Mucosa of descending colon (tissue), 3 donors: Measurements from ENCODE around the gene ETS2. TPM values are rescaled to one million over a fixed set of nuclear protein-coding genes. Genes with fewer than 3 reads are reported as not detected.
"Not testable (repeated sequence)": the region's sequence is repeated elsewhere in the genome, so short reads cannot be mapped to it uniquely, and the experiment has no call there.

ENCODE experiments used
- ATAC-seq: fragments of 200-7000 bp; cut with Tn5 transposase; one replicate; pipeline ENCODE4 v1.9.1; 2020; ENCODE audit warnings: mild to moderate bottlenecking, moderate library complexity
- DNase-seq, 3 donors: peaks; one replicate each; pipeline ENCODE4 v3.0.0-alpha.2; 2020
- H3K36me3 ChIP-seq: fragments of 200-600 bp; one replicate; pipeline ENCODE4 v1.8.0; 2021; ENCODE audit warnings: low read depth, mild to moderate bottlenecking
- H3K4me1 ChIP-seq: fragments of 200-600 bp; one replicate; pipeline ENCODE4 v1.8.0; 2021; ENCODE audit warnings: low read depth, mild to moderate bottlenecking
- H3K4me3 ChIP-seq: fragments of 200-600 bp; one replicate; pipeline ENCODE4 v1.8.0; 2021; ENCODE audit warnings: mild to moderate bottlenecking
- H3K9me3 ChIP-seq: fragments of 200-600 bp; one replicate; pipeline ENCODE4 v1.8.0; 2021; ENCODE audit warnings: mild to moderate bottlenecking
- intact Hi-C, 2 donors: fragments of 100-400 bp; cut with DNase I in 1 of 2; cut with micrococcal nuclease in 1 of 2; formaldehyde crosslinking; loops; one replicate each; pipeline versions ENCODE4 v1.11.0 to v1.11.1; 2022; cut with DNase I, micrococcal nuclease
- total RNA-seq, 3 donors: library from RNA; stranded (reverse); fragmentation: NEBNext Ultra II Directional in 2 of 3; extraction: Animal tissue kit (Norgen Biotek cat#: 25700) in 2 of 3; gene quantifications; one replicate each; pipeline versions ENCODE4 v1.2.1 to v1.2.4, GENCODE V29; 2021 to 2023
- TF ChIP-seq, protein P1 (sequence below): fragments of 200-600 bp; IDR thresholded peaks from one replicate; pipeline ENCODE4 v1.8.0; 2022; ENCODE audit warnings: antibody characterized with exemption, mild to moderate bottlenecking
- donor health status: DM: no; HTN: no; CAD: no; lungs with moderate emphysema.
- donor health status: DM: no; HTN: no; CAD: no.
- donor health status: DM: no; HTN: yes; CAD: no.

Gene ETS2
- total RNA-seq, 3 donors from 2014 or later: 115 to 222 (median 171) TPM

- intact Hi-C loops: no loop called here
- Histone ChIP-seq H3K36me3 (no peaks in the 10 kb centered on the region), H3K4me3 (no peak overlapping the region), H3K4me1 (no peaks in the 10 kb centered on the region), H3K9me3 (no peaks in the 10 kb centered on the region)
- TF ChIP-seq, protein P1, sequence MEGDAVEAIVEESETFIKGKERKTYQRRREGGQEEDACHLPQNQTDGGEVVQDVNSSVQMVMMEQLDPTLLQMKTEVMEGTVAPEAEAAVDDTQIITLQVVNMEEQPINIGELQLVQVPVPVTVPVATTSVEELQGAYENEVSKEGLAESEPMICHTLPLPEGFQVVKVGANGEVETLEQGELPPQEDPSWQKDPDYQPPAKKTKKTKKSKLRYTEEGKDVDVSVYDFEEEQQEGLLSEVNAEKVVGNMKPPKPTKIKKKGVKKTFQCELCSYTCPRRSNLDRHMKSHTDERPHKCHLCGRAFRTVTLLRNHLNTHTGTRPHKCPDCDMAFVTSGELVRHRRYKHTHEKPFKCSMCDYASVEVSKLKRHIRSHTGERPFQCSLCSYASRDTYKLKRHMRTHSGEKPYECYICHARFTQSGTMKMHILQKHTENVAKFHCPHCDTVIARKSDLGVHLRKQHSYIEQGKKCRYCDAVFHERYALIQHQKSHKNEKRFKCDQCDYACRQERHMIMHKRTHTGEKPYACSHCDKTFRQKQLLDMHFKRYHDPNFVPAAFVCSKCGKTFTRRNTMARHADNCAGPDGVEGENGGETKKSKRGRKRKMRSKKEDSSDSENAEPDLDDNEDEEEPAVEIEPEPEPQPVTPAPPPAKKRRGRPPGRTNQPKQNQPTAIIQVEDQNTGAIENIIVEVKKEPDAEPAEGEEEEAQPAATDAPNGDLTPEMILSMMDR: no peak
- DNase-seq (no peak), ATAC-seq (no peak)
Observed at GRCh38 chr21:38843379-38843778, 37.6 kb downstream of the ETS2 start.

DNA sequence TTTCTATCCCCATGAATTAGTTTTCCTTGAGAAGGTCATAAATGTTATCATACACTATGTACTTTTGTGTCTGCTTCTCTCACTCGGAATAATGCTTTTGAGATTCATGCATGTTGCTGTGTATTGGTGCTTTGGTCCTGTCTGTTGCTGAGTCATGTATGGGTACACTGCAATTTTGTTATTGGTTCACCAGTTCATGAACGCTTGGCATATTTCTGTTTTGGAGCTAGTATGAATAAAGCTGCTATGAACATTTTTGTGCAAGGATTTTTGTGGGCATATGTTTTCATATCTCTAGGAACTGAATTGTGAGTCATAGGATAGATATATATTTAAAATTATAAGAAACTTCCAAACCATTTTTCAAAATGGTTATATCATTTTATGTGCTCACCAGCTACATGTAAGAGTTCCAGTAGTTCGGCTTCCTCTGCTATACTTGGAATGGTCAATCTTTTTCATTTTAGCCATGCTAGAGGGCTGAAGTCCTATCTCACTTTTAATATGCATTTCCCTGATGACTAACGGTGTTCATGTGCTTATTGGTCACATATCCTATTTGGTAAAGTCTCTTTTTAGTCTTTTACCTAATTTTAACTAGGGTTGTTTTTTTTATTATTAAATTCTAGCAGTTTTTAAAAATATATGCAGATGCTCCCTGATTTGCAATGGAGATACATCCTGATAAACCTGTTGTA, 38.2 kb downstream of the ETS2 start:
- H3K36me3 ChIP-seq: no peaks in the 10 kb centered on the region
- intact Hi-C loops: no loop called here
- H3K4me1 ChIP-seq: no peaks in the 10 kb centered on the region
- ATAC-seq (no peak), DNase-seq (no peak)
- TF ChIP-seq, protein P1: no peak
- H3K9me3 ChIP-seq: no peaks in the 10 kb centered on the region
- no peak overlapping the region for H3K4me3 ChIP-seq

GRCh38 chr21:38845374-38845773, 39.6 kb downstream of the ETS2 start:
- H3K4me3 ChIP-seq, intact Hi-C loops, ATAC-seq, H3K4me1 ChIP-seq, H3K9me3 ChIP-seq, DNase-seq, H3K36me3 ChIP-seq: not testable (repeated sequence)

DNA sequence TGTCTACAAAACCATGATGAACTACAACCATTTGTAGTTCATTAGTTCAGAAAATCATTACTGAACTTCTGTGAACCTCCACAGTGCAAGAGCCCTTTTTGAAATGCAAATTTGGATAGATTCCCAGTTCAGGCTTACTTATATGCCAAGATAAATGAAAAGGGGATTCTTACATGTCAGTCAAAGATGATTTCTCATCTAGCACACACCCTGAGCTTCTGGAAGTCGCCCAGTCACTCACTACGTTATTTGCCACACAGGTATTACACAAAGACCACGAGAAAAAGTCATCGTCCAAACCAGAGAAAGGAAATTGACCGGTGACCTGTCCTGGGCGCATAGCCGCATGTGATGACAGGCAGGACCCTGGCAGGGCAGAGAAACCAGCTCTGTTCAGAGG, 41.8 kb downstream of the ETS2 start:
- Histone ChIP-seq H3K4me1 (no peaks in the 10 kb centered on the region), H3K9me3 (no peaks in the 10 kb centered on the region), H3K36me3 (no peaks in the 10 kb centered on the region), H3K4me3 (no peak overlapping the region)
- intact Hi-C loops: no loop called here
- no peak for DNase-seq
- TF ChIP-seq, protein P1: no peak
- no peak for ATAC-seq

- no peaks in the 10 kb centered on the region for H3K9me3 ChIP-seq
- no peaks in the 10 kb centered on the region for H3K4me1 ChIP-seq
- no peak for ATAC-seq
- TF ChIP-seq, protein P1: no peak
- DNase-seq: no peak
- H3K36me3 ChIP-seq: no peaks in the 10 kb centered on the region
- H3K4me3 ChIP-seq: no peak overlapping the region
- intact Hi-C loops: no loop called here
Observed at GRCh38 chr21:38848187-38848609, 42.5 kb downstream of the ETS2 start.

GRCh38 chr21:38849776-38850175, 44.0 kb downstream of the ETS2 start:
- intact Hi-C loops: no loop called here
- TF ChIP-seq, protein P1: no peak
- DNase-seq (no peak), ATAC-seq (peak; percentile 21)
- Histone ChIP-seq H3K36me3 (no peaks in the 10 kb centered on the region), H3K4me1 (no peaks in the 10 kb centered on the region), H3K9me3 (no peaks in the 10 kb centered on the region), H3K4me3 (no peak overlapping the region)
